HG03039 (cell line): ENCODE measurements around the gene ZNF629.

ENCODE experiments used
- ATAC-seq: cut with Tn5 transposase; IDR thresholded peaks from one replicate; pipeline ENCODE4 v1.9.1; 2021; ENCODE audit warnings: mild to moderate bottlenecking, moderate library complexity; ENCODE audit not compliant: unreplicated experiment

Gene ZNF629

DNA sequence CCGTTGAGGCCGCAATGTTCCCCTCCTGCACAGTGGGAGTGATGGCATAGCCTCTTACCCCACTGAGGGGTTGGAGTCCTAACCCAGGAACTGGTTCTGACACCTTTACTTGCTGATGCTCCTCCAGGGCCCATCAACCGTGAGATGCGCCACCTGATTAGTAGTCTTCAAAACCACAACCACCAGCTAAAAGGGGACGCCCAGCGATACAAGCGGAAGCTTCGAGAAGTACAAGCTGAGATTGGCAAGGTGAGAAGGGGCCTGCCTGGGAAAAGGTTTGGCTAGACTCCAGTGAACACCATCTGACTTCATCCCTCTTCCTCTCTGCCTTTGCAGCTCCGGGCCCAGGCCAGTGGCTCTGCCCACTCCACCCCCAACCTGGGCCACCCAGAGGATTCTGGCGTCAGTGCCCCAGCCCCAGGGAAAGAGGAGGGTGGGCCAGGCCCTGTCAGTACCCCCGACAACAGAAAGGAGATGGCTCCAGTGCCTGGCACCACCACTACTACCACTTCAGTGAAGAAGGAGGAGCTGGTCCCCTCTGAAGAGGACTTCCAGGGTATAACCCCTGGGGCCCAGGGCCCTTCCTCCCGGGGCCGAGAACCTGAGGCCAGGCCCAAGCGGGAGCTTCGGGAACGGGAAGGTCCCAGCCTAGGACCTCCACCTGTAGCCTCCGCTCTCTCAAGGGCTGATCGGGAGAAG lies 19.1 kb downstream of the ZNF629 start:
- ATAC-seq: no peak

GRCh38 chr16:30766933-30767284 lies 20.1 kb downstream of the ZNF629 start:
- no peak for ATAC-seq

DNA sequence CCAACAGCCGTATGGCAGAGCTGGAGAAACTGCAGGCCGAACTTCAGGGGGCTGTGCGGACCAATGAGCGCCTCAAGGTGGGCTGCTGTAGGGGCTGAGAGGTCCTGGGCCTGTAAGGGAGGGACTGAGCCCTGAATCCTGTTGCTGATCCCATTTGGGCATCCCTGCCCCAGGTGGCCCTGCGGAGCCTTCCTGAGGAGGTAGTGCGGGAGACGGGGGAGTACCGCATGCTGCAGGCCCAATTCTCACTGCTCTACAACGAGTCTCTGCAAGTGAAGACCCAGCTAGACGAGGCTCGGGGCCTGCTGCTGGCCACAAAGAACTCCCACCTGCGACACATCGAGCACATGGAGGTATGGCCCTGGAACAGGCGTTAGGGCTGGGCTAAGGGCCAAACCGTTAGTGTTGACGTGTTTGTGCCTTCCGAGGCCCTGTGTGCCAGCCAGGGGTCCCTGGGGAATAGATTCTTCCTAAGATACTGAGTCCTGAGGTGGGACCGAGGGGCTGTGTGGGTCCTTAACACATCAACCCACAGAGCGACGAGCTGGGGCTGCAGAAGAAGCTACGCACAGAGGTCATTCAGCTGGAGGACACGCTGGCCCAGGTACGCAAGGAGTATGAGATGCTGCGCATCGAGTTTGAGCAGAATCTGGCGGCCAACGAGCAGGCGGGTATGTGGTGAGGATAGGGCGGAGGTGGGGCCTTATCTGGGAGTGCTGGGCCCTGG lies 20.6 kb downstream of the ZNF629 start:
- ATAC-seq: no peak

GRCh38 chr16:30764816-30765465 lies 22.1 kb downstream of the ZNF629 start:
- ATAC-seq: no peak

GRCh38 chr16:30764086-30764485 lies 22.9 kb downstream of the ZNF629 start:
- no peak for ATAC-seq

DNA sequence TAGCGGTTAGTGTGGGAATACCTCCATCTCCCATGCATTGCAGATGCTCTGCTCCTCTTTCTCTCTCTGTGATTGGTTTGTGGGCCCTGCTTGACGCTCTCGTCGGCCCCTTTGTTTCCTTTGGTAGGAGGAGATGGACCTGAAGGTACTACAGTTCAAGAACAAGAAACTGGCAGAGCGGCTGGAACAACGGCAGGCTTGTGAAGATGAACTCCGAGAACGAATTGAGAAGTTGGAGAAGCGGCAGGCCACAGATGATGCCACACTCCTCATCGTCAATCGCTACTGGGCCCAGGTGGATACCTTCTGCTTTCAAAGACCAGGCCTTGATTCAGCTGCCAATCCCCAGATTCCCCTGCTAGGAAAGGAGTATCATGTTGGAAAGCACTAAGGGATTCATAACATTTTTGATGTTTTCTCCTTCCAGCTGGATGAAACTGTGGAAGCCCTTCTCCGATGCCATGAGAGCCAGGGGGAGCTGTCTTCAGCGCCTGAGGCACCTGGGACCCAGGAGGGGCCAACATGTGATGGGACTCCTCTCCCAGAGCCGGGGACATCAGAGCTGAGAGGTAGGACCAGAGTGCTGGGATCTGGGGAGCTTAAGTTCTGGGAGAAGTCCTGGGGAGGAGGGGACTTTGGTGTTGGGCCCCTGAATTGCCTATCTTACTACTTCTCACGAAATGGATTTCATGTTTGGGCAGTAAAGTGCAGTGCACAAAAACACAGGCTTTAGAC lies 23.8 kb downstream of the ZNF629 start:
- no peak for ATAC-seq

DNA sequence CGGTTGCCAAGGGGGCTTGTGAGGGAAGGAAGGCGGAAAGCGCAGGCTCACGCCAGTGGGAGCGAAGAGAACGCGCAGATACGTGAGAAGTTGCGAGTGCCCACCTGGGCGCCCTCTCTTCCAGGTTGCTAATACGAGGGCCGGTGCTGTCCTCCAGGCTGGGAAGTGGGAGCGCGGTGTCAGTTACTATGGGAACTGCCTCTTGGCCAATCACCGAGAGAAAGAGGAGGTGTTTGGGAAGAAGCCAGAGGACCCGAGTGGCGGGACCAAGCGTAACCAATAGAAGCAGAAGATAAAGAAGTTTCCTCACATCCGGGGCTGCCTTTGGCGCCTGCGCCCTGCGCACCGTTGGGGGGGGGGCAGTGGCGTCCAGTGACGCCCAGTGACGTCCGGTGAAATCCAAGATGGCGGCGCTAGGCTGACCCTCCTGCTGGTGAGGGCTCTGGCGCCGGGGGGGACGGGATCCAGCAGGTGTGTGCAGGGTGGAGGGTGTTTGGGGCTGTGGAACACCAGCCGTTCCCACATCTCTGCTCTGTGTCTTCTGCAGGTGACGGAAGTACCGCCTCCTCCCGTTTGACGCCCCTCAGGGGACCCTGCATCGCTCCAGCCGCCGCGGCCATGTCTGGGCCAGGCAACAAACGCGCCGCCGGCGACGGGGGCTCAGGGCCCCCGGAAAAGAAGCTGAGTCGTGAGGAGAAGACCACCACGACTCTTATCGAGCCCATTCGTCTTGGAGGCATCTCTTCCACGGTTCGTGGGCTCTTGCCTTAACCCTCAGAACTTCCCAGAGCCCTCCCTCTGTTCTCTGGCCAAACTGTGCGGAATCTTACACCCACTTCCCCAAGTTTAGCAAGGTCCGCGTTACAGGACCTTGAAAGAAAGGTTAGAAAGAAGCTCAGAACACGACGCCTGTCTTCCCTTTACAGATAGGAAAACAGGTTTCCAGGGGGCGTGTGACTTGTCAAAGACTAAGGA lies 24.8 kb downstream of the ZNF629 start, which contains the start of the genes CFAP119 and RNF40:
CFAP119 (minus strand) TSS at position 135 of the 975 bp plus-strand sequence. CDS start 314 bp downstream, outside the sequence.
RNF40 (plus strand) TSS at position 395 of the 975 bp plus-strand sequence; CDS start at position 619, 224 bp downstream.
- ATAC-seq: peak; percentile 82

GRCh38 chr16:30761427-30761927 lies 25.5 kb downstream of the ZNF629 start:
- ATAC-seq: peak; percentile 22

GRCh38 chr16:30760577-30761426 lies 26.2 kb downstream of the ZNF629 start:
- no peak for ATAC-seq

DNA sequence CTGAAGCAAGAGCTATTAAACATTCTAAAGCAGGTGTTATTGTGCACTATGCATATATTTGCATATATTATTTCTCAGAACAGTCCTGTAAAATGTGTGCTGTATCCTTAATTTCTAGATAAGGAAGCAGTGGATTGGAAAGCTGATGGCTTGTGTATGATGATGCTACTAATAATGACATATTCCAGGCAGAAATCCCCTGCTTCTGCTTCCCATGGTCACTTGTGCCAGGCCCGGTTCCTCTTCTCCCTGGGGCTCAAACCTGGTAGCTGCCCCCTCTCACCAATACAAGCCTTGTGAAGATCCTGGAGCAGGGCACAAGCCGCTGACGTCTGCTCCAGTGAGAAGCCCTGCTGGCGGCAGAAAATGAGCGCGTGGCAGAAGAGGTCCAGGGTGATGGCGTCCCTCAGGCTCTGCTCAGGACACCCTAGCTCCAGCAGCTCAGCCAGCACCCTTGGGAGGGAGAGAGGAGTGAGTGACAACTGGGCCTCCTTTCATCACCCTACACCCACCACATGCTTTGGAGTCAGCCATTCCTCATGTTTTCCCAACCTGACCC lies 26.9 kb downstream of the ZNF629 start:
- no peak for ATAC-seq

DNA sequence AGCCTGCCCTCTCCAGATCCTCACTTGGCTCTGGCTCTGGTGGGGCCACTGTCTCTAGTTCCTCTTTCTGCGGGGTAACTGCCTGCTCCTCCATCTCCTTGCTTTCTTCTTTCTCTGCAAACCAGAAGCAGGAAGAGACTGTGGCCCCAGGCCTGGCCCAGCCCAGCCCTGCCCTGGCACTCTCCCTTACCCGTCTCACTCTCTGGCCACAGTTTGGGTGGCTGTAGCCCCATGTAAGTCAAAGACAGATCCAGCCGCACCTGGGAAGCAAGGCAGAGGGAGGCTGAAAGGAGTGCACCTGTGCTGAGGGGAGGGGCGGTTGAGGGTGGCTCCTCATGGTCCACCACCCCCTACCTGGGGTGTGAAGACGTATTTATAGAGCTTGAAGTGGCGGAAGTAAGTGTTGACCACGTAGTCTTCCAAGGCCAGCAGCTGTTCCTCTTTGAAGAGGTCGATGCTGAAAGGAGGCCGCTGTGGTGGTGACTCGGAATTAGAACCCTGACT lies 28.0 kb downstream of the ZNF629 start:
- ATAC-seq: no peak

- no peak for ATAC-seq
These were observed 29.7 kb downstream of the ZNF629 start for GRCh38 chr16:30757316-30757715.

- ATAC-seq: no peak
These were observed 30.3 kb downstream of the ZNF629 start for GRCh38 chr16:30756781-30757100.

DNA sequence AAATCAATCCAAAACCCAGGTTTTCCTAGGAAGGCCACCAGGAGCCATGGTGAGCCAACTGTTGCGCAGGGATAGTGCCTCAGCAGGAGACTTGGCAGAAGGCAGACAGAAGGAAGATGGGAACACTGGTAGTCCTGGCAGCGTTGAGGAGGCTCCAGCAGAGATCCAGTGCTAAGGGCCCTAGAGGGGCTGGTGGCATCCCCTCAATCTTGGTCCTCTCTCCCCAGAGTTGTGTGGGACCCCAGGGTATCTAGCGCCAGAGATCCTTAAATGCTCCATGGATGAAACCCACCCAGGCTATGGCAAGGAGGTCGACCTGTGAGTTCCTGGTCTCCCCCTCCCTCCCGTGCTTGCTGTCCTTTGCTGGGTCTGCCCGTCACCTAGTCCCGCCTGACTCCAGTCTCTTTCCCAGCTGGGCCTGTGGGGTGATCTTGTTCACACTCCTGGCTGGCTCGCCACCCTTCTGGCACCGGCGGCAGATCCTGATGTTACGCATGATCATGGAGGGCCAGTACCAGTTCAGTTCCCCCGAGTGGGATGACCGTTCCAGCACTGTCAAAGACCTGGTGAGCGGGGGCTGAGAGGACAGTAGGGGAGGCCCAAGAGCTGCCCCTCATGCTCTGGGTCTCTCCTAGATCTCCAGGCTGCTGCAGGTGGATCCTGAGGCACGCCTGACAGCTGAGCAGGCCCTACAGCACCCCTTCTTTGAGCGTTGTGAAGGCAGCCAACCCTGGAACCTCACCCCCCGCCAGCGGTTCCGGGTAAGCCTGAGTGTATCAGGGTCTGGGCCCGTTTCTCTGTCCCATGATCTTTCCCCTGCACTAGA lies 30.8 kb downstream of the ZNF629 start:
- ATAC-seq: no peak

DNA sequence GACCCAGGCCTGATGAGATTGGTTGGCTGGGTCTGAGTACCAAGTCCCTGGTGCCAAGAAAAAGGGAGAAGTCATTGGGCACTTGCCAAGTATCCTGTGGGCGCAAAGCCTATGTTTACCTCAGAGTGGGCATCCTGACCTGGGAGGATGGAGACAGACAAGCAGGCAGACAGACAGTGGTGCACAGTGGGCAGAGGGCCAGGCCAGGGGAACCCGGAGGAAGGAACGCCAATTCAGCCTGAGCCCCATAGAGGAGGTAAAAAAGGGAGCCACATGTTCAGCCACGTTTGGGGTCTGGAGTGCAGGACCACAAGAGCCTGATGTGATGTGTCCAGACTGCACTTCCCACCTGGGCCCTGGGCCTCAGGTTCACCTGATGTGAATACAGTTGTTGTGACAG lies 33.4 kb downstream of the ZNF629 start:
- no peak for ATAC-seq

DNA sequence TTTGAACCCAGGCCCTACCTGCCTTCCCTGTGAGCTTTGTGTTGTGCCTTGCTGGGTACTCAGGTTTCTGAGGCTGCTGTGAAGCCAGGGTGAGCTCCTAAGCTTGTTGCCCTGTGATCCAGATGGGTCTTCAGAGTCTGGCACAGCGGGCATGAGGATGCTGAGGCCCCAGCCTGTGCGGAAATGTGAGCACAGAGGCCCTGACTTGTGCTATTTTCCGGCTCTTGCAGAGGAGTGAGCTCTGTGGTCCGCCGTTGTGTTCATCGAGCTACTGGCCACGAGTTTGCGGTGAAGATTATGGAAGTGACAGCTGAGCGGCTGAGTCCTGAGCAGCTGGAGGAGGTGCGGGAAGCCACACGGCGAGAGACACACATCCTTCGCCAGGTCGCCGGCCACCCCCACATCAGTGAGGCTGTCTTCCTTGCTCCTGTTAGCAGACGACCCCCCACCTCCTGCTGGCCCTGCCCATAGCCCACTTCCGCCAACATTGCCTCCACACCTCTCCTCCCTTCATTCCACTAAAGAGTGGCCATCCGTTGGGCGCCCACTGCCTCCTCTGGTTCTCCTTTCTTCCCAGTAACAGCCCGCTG lies 36.0 kb downstream of the ZNF629 start:
- no peak for ATAC-seq

DNA sequence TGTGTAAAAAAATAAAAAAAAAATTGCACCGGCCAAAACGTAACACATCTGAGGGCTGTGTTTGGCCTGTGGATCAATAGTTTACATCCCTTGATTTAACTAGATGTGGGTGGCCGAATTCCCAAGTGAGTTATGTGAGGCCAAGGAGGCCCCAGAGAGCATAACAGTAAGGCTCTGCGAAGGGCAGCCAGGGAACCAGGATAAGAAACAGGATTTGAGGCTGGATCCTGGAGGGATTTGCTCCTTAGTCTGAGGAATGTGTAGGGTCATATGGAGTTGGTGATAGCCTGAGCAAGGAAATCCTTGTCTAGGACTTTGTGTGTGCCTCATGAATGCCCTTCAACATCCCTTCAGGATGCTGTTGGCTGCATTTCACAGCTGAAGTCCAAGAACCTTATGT lies 36.8 kb downstream of the ZNF629 start:
- ATAC-seq: no peak
